ENCODE measurements around the gene PKP3. TPM values are rescaled to one million over a fixed set of nuclear protein-coding genes. Genes with fewer than 3 reads are reported as not detected.
"Not testable (repeated sequence)": the region's sequence is repeated elsewhere in the genome, so short reads cannot be mapped to it uniquely, and the experiment has no call there.

The PKP3 gene
- total RNA-seq, 1 donor, result 0.27 TPM

DNA sequence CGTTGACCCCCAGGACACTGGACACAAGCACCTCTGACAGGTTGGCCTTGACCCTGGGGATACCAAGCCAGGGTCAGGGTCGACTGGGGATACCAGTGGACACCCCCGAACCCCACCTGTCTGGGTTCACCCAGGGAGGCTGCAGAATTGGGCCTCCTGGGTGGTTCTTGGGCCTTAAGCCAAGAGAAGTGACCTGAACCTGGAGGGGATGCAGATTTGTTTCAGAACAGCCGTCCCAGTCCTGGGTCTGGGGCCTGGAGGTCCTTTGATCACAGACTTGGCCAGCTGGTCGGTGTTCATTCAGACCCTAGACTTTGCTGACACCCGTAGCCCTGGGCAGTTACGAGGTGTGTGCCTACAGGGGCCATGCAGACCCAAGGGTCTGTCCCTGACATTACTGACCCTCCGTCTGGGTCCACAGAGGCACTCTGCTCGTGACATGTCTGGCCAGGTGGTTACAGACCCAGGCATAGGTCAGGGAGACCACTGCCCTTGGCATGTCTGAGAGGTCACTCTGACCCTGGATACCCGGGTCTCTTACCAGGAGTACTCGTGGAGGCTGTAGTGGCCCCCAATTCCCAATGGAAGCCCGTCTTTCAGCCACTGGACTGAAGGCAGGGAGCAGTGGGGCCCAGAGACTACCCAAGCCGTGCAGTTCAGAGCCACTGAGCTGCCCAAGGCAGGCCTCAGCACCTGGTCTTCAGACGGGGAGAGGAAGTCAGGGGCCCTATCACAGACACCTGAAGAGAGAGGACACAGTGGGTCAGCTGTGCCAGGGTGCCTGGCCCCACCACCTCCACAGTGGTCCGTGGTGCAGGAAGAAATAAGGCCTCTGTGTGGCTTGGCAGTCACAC lies 14.4 kb downstream of the PKP3 start:
- DNase-seq (ENCODE audit: low read depth in 2 of 3, low spot score in 2 of 3), result no peak

DNA sequence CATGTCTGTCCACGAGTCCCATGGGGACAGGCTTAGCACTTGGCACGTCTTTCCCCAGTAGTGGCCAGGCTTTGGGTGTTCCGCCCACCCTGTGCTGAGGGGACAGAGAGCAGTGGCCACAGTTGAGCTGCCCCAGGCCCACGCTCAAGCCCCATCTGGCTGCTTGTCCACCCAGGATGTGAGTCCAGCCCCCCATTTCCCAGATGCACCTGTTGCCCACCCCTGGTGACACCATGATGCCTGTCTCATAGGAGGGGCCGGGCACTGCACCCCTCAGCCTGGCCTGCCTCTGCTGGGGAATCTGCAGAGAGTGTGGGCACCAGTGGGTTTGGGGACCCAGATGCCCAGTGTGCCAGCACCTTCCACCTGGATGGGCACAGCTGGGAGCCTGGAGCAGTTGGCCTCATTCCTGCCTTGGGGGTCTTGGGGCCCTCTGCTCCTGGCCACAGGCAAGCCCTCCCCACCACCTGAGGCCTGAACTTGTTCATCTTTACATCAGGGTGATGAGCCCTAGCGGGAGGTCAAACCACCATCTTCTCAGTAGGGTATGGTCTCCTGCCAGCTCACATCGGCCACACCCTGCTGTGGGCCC lies 15.1 kb downstream of the PKP3 start:
- no peak for DNase-seq (ENCODE audit: low read depth in 2 of 3, low spot score in 2 of 3)

DNA sequence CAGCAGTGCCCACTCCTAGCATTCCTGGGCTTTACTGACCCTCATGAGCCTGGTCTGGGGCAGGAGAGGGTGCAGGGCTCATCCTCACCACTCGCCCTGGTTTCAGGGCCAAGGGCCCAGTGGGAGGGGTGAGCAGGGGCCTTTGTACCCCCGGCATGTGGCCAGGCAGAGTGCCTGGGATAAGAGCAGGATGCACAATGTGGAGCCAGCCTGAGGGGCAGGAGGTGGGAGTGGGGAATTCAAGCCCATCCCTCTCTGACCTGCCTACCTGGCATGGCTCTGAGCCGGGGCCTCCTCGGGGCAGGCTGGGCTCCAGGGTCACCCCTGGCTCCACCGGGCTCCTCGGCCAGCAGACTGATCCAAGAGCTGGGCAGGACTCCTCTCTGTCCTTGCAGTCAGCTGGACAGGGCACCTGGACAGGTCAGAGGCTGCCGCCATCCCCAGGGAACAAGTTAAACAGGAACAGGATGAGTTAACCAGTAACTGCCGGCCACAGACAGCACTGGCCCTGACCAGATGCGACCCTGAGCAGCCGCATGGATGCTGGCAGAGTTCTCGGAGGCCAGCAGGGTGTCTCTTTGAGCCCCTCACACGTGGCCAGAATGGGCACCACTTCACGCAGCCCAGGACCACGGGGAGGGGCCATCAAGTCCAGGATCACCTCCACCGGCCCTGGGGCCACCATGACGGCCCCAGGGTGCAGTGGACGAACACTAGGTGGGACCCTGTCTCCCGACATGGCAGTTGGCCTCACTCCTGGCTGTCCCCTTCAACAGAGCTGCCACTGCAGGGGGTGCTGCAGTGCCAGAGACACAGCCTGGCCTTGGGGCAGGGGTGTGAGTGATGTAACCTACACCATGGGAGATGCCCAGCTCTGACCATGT lies 15.8 kb downstream of the PKP3 start:
- no peak for DNase-seq (ENCODE audit: low read depth in 2 of 3, low spot score in 2 of 3)

DNA sequence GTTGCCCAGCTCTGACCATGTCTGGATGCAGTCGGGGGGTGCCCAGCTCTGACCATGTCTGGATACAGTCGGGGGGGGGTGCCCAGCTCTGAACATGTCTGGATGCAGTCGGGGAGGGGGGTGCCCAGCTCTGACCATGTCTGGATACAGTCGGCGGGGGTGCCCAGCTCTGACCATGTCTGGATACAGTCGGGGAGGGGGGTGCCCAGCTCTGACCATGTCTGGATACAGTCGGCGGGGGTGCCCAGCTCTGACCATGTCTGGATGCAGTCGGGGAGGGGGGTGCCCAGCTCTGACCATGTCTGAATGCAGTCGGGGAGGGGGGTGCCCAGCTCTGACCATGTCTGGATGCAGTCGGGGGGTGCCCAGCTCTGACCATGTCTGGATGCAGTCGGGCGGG lies 16.7 kb downstream of the PKP3 start:
- DNase-seq (ENCODE audit: low read depth in 2 of 3, low spot score in 2 of 3), result not testable (repeated sequence)

DNA sequence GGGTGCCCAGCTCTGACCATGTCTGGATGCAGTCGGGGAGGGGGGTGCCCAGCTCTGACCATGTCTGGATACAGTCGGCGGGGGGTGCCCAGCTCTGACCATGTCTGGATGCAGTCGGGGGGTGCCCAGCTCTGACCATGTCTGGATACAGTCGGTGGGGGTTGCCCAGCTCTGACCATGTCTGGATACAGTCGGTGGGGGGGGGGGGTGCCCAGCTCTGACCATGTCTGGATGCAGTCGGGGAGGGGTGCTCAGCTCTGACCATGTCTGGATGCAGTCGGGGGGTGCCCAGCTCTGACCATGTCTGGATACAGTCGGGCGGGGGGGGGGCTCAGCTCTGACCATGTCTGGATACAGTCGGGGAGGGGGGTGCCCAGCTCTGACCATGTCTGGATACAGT lies 17.5 kb downstream of the PKP3 start:
- DNase-seq (ENCODE audit: low read depth in 2 of 3, low spot score in 2 of 3), result not testable (repeated sequence)

DNA sequence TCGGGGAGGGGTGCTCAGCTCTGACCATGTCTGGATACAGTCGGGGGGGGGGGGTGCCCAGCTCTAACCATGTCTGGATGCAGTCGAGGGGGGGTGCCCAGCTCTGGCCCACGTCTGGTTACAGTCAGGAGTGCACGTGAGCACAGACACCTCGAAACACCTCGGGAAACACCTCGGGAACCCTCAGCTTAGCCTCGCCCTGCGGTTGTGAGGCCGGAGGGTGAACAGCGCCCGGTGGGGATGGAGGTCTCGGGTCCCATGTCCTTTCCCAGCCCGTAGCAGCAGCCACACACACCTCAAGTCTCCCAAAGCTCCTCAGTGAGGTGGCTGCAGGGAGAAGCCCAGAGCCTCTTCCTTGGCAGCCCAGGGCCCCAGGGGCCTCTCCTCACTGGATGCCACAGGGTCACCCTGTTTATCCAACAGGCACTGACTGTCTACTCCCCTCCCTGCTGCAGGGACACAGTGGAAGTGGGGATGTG lies 18.7 kb downstream of the PKP3 start:
- DNase-seq (ENCODE audit: low read depth in 2 of 3, low spot score in 2 of 3), result no peak

DNA sequence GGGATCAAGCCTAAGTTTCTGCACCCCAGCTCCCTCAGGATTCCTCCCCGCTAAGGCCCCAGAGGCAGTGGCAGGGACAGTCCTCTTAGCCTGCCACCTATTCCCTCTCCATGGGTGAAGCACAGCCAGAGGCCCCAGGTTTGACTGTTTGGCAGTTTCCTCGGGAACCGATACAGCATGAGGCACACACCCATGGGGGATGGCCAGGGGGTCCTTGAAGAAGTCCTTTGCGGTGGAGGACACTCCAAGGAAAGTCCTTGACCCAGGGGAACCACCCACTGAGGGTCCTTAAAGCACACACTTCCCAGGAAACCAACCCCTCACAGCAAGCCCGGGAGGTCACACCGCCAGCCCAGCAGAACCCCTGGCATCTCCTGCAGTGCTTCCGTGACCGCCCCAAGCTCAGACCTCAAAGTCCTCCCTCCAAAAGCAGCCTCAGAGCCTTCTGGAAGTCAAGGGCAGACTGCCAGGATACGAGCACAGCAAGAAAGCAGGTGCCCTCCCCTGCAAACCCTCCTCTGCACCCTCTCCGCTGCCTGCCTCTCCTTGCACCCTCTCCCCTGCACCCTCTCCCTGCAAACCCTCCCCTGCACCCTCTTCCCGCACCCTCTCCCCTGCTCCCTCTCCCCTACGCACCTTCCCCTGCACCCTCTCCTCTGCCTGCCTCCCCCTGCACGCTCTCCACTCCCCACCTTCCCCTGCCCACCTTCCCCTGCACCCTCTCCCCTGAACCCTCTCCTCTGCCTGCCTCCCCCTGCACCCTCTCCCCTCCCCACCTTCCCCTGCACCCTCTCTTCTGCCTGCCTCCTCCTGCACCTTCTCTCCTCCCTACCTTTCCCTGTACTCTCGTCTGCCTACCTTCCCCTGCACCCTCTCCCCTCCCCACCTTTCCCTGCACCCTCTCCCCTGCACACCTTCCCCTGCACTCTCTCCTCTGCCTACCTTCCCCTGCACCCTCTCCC lies 19.4 kb downstream of the PKP3 start:
- DNase-seq (ENCODE audit: low read depth in 2 of 3, low spot score in 2 of 3), result no peak

DNA sequence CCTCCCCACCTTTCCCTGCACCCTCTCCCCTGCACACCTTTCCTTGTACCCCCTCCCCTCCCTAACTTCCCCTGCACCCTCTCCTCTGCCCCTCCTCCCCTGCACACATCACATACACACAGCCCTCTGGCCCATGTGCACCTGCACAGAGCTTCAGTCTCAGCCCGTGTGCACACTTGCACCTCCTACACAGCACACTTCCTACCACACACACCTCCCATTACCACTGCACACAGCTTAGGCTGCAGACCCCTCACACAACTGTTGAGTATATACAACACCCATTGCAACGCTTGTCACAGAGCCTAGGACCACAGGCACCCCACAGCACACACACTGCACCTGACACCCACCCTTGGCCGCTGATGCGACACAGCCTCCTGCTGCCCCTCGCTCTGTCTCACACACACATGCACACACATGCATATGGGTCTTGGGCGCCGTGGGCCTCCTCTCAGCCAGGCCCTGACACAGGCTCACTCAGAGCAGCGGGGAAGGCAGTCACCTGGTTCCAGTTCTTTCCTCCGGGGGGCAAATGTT lies 20.4 kb downstream of the PKP3 start:
- DNase-seq (ENCODE audit: low read depth in 2 of 3, low spot score in 2 of 3), result no peak

DNA sequence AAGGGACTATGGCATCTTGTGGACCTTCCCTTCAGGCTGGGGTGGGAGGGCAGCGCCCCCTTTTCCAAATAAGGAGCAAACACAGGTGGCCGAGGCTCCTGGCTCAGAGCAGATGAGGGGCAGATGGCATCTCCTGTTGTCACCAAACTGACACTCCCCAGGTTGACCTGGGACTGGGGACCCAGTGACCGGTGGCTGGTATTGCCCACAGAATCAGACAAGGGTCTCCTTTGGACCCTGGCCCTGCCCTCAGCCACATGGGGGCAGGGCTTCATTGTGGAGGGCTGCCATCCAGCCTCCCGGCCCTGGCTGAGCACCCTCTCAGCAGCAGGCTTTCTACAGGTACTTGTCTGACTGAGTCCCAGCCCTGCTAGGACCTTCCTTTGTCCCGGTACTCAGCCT lies 21.6 kb downstream of the PKP3 start:
- DNase-seq (ENCODE audit: low read depth in 2 of 3, low spot score in 2 of 3), result no peak

DNA sequence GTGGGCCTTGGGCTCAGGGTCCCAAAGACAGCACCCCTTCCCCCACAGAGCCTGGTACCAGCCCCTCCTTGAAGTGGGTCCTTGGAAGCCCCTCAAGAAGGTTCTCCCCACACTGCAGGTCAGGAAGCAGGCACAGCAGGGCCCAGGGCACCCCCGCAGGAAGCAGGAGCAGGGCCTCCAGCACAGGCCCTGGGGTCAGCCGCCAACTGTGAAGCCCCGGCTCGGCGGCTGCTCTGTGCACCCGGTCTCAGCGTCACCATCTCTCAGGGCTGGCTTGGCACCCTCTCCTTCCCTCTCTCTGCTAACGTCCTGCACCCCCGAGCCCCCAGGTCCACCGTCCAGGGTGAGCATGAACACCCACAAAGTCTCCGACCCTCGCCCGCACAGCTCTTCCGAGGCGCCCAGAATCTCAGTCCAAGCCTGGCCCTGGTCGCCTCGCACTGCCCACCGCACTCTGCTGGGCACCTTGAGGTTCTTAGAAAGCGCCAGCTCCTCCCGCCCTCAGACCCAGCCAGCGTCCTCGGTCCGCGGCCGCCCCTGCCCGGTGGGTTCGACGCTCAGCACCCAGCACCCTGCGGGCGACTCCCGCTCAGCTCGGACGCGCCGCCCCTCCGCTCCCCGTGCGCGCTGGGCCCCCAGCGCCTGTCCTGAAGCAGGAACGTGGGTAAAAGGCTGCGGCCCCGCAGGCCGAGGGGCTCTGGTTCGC lies 22.2 kb downstream of the PKP3 start:
- no peak for DNase-seq (ENCODE audit: low read depth in 2 of 3, low spot score in 2 of 3)

DNA sequence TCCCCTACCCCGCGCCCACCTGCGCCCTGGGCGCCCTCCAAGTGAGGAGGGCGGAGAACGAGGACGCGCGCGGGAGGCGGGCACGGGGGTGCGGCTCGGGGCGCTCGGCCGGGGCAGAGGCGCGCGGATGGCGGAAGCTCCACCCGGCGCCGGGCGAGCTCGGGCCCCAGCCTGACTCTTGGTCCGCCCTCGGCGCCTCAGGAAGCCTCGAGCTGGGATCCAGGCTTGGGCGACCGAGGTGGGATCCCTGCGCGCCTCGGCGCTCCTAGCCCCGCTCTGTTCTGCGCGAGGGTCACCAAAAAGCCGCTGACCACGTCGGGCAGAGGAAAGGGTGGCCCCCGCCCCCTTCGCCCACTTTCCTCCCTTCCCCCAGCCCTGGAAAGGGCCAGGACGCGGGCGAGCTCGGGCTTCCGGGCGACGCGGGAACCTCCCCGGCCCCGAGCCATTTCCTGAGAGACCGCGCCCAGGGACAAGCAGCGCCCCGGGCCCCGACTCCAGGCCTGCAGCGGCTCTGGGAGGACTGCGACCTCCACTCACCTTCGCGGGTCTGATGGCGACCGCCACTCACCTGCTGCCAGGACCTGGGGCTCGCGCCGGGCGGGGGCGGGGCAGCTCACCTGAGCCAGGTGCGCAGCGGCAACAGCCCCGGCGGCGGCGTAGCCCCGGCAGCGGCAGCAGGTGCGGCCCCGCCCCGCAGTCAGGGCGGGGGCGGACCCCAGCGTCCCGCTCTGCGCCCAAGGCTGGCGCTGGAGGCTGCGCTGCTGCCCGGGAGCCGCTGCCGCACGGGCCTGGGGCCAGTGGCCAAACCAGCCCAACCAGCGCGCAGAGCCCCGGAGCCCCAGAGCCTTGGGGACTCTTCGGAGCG lies 23.0 kb downstream of the PKP3 start:
- DNase-seq (ENCODE audit: low read depth in 2 of 3, low spot score in 2 of 3), result no peak

DNA sequence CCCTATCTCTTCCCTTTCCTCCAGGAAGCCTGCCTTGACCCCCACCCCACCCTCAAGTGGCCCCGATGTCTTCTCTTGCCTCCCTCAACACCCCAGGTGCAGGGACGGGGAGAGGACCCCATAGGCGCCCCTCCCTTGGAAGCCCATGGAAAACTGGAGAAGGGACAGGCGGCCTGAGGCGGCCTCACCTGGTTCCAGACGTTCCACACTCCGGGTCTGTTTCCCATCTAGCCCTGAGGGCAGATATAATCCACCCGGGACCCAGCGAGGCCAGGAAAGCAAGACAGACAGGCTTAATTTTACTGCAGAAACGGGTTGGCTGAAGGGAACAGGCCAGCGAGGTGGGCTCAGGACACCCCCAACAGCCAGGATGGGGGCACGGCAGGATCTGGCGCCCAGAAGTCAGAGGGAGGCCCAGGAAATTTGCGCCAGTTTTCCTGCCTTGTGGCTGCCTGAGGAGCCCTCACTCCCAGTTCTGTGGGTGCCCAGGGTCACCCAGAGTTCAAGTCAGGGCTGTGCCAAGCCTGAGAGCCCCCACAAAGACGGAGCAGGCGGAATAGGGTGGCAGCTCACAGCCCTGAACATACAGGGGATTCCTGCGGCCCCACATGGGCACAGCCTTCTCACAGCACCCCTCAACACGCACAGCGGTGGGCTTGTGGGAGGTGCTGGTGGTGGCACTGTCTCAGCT lies 23.8 kb downstream of the PKP3 start:
- no peak for DNase-seq (ENCODE audit: low read depth in 2 of 3, low spot score in 2 of 3)

DNA sequence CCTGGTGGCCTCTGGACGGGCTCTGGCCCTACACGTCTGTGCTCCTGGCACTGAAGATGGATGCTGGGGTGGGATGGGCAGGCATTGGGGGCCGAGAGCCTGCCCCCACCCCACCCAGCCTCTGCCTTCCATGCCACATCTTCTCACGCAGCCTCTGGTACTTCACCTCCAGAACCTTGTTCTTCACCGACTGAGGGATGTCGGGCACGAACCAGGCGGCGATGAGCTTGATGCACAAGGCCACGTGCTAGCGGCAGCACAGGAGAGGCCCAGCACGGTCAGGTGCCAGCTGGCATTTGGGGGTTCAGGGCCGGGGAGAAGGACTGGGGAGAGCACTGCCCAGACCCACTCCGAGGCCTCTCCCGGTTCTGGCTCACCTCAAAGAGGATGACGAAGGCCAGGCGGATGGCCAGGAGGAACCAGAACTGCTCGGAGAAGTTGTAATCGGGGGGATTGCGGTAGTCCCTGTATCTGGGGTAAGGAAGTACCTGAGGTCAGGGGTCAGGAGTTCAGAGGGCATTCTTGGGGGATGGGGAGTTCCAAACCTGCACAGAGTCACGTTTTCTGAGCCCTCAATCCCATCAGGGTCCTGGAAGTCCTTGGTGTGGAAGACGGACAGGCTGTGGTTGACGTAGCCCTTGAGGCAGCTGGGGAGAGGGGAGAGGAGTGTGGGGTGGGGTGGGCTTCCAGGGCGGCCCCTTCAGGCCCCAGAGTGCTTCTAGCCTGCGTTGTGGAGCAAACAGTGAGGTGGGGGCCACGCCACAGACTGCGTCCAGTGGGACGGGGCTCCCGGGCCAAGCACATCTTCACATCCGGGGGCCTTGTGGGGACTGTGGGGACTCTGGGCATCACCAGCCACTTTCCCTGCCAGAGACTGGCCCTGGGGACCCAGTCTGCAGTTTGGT lies 24.6 kb downstream of the PKP3 start:
- no peak for DNase-seq (ENCODE audit: low read depth in 2 of 3, low spot score in 2 of 3)

DNA sequence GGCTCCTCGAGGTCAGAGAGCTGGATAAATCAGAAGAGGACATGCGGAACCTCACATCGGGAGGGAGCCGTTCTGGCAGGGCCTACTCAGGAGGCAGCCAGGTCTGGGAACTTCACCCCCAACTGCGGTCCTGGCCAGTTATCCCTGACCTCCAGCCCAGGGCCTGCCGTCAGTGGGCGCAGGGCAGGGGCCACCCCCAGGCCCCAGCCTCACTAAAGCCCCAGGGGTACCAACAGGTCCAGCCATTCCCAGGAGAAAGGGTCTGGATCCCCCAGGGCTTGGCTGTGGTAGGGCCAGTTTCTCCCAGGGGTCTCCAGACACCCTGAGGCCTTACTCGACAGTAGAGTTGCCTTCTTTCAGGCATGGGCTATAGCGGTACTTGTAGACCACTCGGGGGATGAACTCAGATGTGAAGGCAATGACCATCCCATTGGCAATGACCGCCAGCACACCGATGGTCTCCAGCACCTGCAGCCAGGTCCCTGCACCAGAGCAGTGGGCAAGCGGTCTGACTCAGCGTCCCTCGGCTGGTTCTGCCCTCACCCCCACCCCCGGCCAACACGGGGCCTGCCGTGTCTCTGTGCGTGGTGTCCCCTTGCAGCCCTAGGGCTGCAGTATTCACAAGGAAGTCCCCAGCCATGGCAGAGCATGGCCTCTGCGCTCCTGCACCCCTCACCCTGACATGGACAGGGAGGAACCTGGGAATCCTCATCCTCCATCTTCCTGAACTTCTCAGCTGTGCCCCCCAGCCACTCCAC lies 25.4 kb downstream of the PKP3 start:
- no peak for DNase-seq (ENCODE audit: low read depth in 2 of 3, low spot score in 2 of 3)

DNA sequence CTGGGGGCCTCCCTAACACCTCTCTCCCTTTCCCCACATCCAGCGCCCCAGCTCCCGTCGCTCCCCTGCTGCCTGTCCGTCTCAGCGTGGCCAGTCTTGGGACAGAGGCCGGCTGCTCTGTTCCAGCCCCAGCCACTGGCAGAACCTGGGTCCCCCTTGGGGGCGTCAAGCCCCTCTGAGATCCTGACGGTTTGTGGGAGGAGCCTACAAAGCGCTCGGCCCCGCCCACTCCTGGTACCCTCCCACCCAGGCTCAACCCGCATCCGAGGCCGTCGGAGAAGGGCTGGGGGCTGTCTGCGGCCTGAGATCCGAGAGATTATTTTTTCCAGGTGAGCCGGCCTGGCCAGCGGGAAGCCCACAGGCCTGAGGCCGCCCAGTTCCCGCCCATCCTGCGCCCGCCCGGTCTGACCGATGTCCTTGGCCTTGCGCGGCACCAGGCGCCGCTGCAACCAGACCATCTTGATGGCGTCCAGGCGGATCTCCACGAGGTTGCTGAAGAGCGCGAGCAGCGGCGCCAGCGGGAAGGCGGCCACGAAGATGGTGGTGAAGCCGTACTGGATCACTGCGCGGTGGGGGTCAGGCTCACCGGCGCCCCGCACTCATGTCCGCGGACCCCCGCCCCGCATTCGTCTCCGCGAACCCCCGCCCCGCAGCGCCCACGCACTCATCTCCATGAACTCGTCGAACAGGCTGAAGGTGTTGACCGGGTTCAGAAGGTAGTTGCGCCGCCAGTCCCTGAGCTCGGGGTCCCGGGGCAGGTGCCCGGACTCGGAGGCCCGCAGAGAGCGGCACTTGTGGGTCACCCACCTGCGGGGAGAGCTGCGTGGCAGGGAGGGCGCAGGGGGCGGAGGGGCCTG lies 26.3 kb downstream of the PKP3 start:
- DNase-seq (ENCODE audit: low read depth in 2 of 3, low spot score in 2 of 3), result no peak

All from hematopoietic multipotent progenitor cell (in vitro differentiated cells).